ENCODE data around the gene CD200.

- TF ChIP-seq POLR2A (IDR thresholded peaks at IDR 0.05; ENCODE audit: low read depth, low read length) (no peak), POLR2AphosphoS5 (IDR thresholded peaks at IDR 0.05; ENCODE audit: low read depth, low read length) (no peak)
Observed at GRCh38 chr3:112338727-112339056, 5.7 kb downstream of the CD200 start.
